RWPE2 (cell line): ENCODE results near the gene SLC35F2.

Source experiments
- ATAC-seq: fragments of 200-7000 bp; cut with Tn5 transposase; 3 replicates; pipeline ENCODE4 v1.9.1; 2021; ENCODE audit warnings: low read depth
- DNase-seq: peaks from one replicate; pipeline ENCODE4 v3.0.0-alpha.2; 2020; ENCODE audit warnings: low spot score
- H3K27ac ChIP-seq: fragments of 450-650 bp; 2 replicates; pipeline ENCODE4 v1.5.1; 2017; ENCODE audit warnings: mild to moderate bottlenecking; ENCODE audit not compliant: poor library complexity, severe bottlenecking
- H3K27me3 ChIP-seq: fragments of 250-450 bp; sonication (Bioruptor Pico); 2 replicates; pipeline ENCODE4 v1.5.1; 2021; ENCODE audit warnings: mild to moderate bottlenecking, moderate library complexity; ENCODE audit not compliant: insufficient read depth, poor library complexity, severe bottlenecking
- H3K36me3 ChIP-seq: fragments of 250-450 bp; sonication (Bioruptor Pico); 2 replicates; pipeline ENCODE4 v1.5.1; 2020; ENCODE audit warnings: low read depth, mild to moderate bottlenecking, moderate library complexity
- H3K4me1 ChIP-seq: fragments of 250-450 bp; sonication (Bioruptor Pico); 2 replicates; pipeline ENCODE4 v1.5.1; 2021; ENCODE audit warnings: mild to moderate bottlenecking, moderate library complexity; ENCODE audit not compliant: insufficient read depth, poor library complexity, severe bottlenecking
- H3K4me3 ChIP-seq: fragments of 250-450 bp; sonication (Bioruptor Pico); 2 replicates; pipeline ENCODE4 v1.5.1; 2021; ENCODE audit warnings: mild to moderate bottlenecking, moderate library complexity; ENCODE audit not compliant: severe bottlenecking
- H3K9me3 ChIP-seq: fragments of 250-450 bp; sonication (Bioruptor Pico); 2 replicates; pipeline ENCODE4 v1.5.1; 2021; ENCODE audit warnings: mild to moderate bottlenecking, moderate library complexity; ENCODE audit not compliant: severe bottlenecking
- TF ChIP-seq, protein P1 (sequence below): fragments of 450-650 bp; IDR thresholded peaks from one replicate; pipeline ENCODE4 v1.5.1; 2017; ENCODE audit warnings: mild to moderate bottlenecking, moderate library complexity; ENCODE audit not compliant: poor library complexity, severe bottlenecking

The SLC35F2 gene

DNA sequence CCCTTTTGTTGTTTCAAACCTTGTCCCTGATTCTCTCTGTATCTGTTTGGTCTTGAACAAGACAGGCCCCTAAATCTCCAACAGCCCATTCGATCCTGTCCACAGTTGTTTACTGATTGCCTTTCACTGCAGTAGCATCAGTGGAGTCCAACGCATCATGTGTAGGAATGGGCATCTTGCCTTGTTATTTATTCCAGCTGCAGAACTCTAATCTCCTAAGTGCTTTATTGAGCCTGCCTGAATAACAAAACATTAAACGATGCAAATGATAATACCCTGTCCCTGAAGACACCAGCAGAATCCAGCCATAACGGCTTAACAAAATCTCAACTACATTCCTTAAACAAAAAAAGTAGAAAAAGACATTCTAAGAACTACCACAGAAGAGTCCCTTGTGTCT is 50.1 kb downstream of the SLC35F2 start:
- DNase-seq (no peak), ATAC-seq (no peak)
- Histone ChIP-seq H3K9me3 (no peaks in the 10 kb centered on the region), H3K4me3 (no peak overlapping the region), H3K27ac (no peak overlapping the region), H3K27me3 (no peaks in the 10 kb centered on the region), H3K36me3 (peaks cover 84% of the 10 kb centered on the region), H3K4me1 (no peaks in the 10 kb centered on the region)
- TF ChIP-seq, protein P1, sequence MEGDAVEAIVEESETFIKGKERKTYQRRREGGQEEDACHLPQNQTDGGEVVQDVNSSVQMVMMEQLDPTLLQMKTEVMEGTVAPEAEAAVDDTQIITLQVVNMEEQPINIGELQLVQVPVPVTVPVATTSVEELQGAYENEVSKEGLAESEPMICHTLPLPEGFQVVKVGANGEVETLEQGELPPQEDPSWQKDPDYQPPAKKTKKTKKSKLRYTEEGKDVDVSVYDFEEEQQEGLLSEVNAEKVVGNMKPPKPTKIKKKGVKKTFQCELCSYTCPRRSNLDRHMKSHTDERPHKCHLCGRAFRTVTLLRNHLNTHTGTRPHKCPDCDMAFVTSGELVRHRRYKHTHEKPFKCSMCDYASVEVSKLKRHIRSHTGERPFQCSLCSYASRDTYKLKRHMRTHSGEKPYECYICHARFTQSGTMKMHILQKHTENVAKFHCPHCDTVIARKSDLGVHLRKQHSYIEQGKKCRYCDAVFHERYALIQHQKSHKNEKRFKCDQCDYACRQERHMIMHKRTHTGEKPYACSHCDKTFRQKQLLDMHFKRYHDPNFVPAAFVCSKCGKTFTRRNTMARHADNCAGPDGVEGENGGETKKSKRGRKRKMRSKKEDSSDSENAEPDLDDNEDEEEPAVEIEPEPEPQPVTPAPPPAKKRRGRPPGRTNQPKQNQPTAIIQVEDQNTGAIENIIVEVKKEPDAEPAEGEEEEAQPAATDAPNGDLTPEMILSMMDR = no peak

DNA sequence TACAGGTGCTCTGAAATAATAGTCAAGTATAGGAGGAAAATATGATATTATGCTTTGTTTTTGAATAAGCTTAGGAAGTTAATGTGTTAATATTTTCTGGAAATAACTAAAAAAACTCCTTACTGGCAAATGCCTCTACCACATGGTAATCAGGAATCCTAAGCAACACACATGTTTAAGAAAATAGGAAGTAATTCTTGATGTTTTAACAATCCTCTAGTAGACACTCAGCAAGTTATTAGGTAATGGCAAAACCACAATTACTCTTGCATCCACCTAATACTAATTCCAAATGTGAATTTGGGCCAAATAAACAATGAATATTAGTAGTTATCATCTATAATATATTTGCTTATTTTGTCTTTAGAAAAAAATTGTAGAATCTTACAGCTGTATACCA is 53.6 kb downstream of the SLC35F2 start:
- Histone ChIP-seq H3K27ac (no peak overlapping the region), H3K27me3 (no peaks in the 10 kb centered on the region), H3K36me3 (peaks cover 73% of the 10 kb centered on the region), H3K4me3 (no peak overlapping the region), H3K9me3 (no peaks in the 10 kb centered on the region), H3K4me1 (no peaks in the 10 kb centered on the region)
- ATAC-seq (no peak), DNase-seq (no peak)
- TF ChIP-seq, protein P1 = no peak

DNA sequence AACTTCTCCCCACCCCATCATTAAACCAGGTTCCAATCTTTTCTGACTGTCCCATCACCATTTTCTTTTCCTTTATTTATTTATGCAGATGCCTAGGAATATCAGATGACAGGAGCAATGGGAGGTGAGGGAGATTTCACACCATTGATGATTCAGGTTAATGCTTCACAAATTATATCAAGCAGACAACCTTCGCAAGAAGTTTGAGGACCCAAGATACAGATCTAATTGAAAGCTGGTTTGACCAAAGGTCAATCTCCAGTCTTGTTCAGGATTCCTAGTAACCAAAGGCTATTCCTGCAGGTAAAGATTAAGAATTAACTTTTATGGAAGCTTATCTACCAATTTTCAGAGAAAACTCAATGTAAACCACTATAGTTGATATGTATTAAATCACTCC is 54.4 kb downstream of the SLC35F2 start:
- TF ChIP-seq, protein P1 = no peak
- Histone ChIP-seq H3K27me3 (no peaks in the 10 kb centered on the region), H3K4me1 (no peaks in the 10 kb centered on the region), H3K9me3 (no peaks in the 10 kb centered on the region), H3K36me3 (peaks cover 67% of the 10 kb centered on the region), H3K4me3 (no peak overlapping the region), H3K27ac (no peak overlapping the region)
- ATAC-seq (no peak), DNase-seq (no peak)

DNA sequence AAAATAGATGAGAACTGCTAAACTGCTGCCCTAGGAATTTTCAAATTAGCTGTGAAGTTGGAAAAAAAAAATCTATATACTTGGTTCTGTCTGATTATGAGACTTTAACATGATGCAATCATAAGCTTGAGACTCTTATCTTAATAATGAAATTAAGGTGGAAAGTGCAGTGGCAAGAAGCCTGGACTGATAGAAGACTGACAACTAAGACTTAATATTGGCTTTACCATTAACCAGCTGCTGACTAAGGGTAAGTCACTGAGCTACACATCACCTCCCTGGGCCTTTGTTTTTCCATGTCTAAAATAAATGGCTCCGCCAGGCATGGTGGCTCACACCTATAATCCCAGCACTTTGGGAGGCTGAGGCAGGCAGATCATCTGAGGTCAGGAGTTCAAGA is 56.9 kb downstream of the SLC35F2 start:
- no peak for ATAC-seq
- no peak overlapping the region for H3K27ac ChIP-seq
- no peak for DNase-seq
- no peaks in the 10 kb centered on the region for H3K4me1 ChIP-seq
- H3K4me3 ChIP-seq = no peak overlapping the region
- H3K36me3 ChIP-seq = peaks cover 75% of the 10 kb centered on the region
- TF ChIP-seq, protein P1 = no peak
- no peaks in the 10 kb centered on the region for H3K9me3 ChIP-seq
- H3K27me3 ChIP-seq = no peaks in the 10 kb centered on the region

DNA sequence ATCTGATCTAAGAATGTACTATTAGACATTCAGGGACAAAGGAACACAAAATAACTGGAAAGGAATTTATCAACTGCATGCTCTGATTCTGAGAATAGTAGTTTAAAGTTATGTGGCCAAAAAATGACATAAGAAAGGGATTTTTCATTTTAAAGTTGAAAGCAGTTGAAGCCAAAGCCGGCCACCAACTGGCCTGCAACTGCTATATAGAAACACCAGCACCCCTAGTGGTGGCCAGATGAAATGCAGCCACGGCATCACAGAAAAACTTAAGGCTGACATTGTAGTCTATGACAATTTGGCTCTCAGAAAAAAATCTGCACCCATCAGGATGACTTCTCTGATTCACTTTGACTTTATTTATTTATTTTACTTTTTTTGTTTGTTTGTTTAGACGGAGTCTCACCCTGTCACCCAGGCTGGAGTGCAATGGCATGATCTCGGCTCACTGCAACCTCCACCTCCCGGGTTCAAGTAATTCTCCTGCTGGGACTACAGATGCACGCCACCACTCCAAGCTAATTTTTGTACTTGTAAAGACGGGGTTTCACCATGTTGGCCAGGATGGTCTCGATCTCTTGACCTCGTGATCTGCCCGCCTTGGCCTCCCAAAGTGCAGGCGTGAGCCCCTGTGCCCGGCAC is 59.2 kb downstream of the SLC35F2 start:
- H3K27ac ChIP-seq = no peak overlapping the region
- ATAC-seq (peak; percentile 68; the same call in 2 of the 3 replicates), DNase-seq (no peak)
- H3K36me3 ChIP-seq = peaks cover 72% of the 10 kb centered on the region
- TF ChIP-seq, protein P1 = peak; percentile 92
- no peaks in the 10 kb centered on the region for H3K9me3 ChIP-seq
- no peak overlapping the region for H3K4me3 ChIP-seq
- no peaks in the 10 kb centered on the region for H3K4me1 ChIP-seq
- H3K27me3 ChIP-seq = no peaks in the 10 kb centered on the region
